Measurements from ENCODE around the gene GRIN2B.

Gene GRIN2B

GRCh38 chr12:14010989-14011388, 29.6 kb upstream of the GRIN2B start:
- H2AFZ ChIP-seq (ENCODE audit: low read depth): no peak overlapping the region
- no peaks in the 10 kb centered on the region for H4K20me1 ChIP-seq (ENCODE audit: insufficient read depth)
- H3K4me1 ChIP-seq (ENCODE audit: low read depth, poor library complexity, severe bottlenecking): no peaks in the 10 kb centered on the region

GRCh38 chr12:14007639-14008038, 26.2 kb upstream of the GRIN2B start:
- Histone ChIP-seq H4K20me1 (ENCODE audit: insufficient read depth) (no peaks in the 10 kb centered on the region), H3K27ac (no peak overlapping the region), H2AFZ (ENCODE audit: low read depth) (no peak overlapping the region), H3K4me1 (ENCODE audit: low read depth, poor library complexity, severe bottlenecking) (no peaks in the 10 kb centered on the region), H3K4me2 (no peak overlapping the region), H3K9ac (no peak overlapping the region), H3K27me3 (ENCODE audit: insufficient read depth, low read depth) (no peaks in the 10 kb centered on the region), H3K79me2 (ENCODE audit: insufficient read depth, low read depth) (no peaks in the 10 kb centered on the region), H3K4me3 (IDR thresholded peaks at IDR 0.05; ENCODE audit: insufficient read depth, low read depth, low read length) (no peak overlapping the region), H3K36me3 (ENCODE audit: insufficient read depth) (no peaks in the 10 kb centered on the region)
- no peak for TF ChIP-seq CTCF (conservative IDR thresholded peaks at IDR 0.05; ENCODE audit: low read depth, low read length)

More at GRCh38 chr12:14010989-14011388, 29.6 kb upstream of the GRIN2B start:
- H3K27me3 ChIP-seq (ENCODE audit: insufficient read depth, low read depth): no peaks in the 10 kb centered on the region
- TF ChIP-seq CTCF (conservative IDR thresholded peaks at IDR 0.05; ENCODE audit: low read depth, low read length): no peak
- H3K9ac ChIP-seq: no peak overlapping the region
- H3K27ac ChIP-seq: no peak overlapping the region
- H3K36me3 ChIP-seq (ENCODE audit: insufficient read depth): no peaks in the 10 kb centered on the region
- no peak overlapping the region for H3K4me3 ChIP-seq (IDR thresholded peaks at IDR 0.05; ENCODE audit: insufficient read depth, low read depth, low read length)
- H3K4me2 ChIP-seq: no peak overlapping the region
- H3K79me2 ChIP-seq (ENCODE audit: insufficient read depth, low read depth): no peaks in the 10 kb centered on the region

- TF ChIP-seq CTCF (conservative IDR thresholded peaks at IDR 0.05; ENCODE audit: low read depth, low read length): no peak
- Histone ChIP-seq H3K4me3 (IDR thresholded peaks at IDR 0.05; ENCODE audit: insufficient read depth, low read depth, low read length) (no peak overlapping the region), H3K4me1 (ENCODE audit: low read depth, poor library complexity, severe bottlenecking) (no peaks in the 10 kb centered on the region), H3K79me2 (ENCODE audit: insufficient read depth, low read depth) (no peaks in the 10 kb centered on the region), H3K27me3 (ENCODE audit: insufficient read depth, low read depth) (no peaks in the 10 kb centered on the region), H3K27ac (no peak overlapping the region), H3K9ac (no peak overlapping the region), H2AFZ (ENCODE audit: low read depth) (no peak overlapping the region), H3K4me2 (no peak overlapping the region), H3K36me3 (ENCODE audit: insufficient read depth) (no peaks in the 10 kb centered on the region), H4K20me1 (ENCODE audit: insufficient read depth) (no peaks in the 10 kb centered on the region)
These were observed 11.2 kb upstream of the GRIN2B start for GRCh38 chr12:13992585-13992984.

- Histone ChIP-seq H3K27me3 (ENCODE audit: insufficient read depth, low read depth) (no peaks in the 10 kb centered on the region), H3K4me2 (no peak overlapping the region), H3K79me2 (ENCODE audit: insufficient read depth, low read depth) (no peaks in the 10 kb centered on the region), H3K4me1 (ENCODE audit: low read depth, poor library complexity, severe bottlenecking) (no peaks in the 10 kb centered on the region), H4K20me1 (ENCODE audit: insufficient read depth) (no peaks in the 10 kb centered on the region), H2AFZ (ENCODE audit: low read depth) (no peak overlapping the region), H3K9ac (no peak overlapping the region), H3K27ac (no peak overlapping the region), H3K36me3 (ENCODE audit: insufficient read depth) (no peaks in the 10 kb centered on the region), H3K4me3 (IDR thresholded peaks at IDR 0.05; ENCODE audit: insufficient read depth, low read depth, low read length) (no peak overlapping the region)
- TF ChIP-seq CTCF (conservative IDR thresholded peaks at IDR 0.05; ENCODE audit: low read depth, low read length): no peak
These were observed 10.7 kb upstream of the GRIN2B start for GRCh38 chr12:13992106-13992505.
